ENCODE measurements around the gene PTH2.
A peak's percentile ranks its signal among the peaks of the same experiment; 100 is the strongest.

PTH2 gene

DNA sequence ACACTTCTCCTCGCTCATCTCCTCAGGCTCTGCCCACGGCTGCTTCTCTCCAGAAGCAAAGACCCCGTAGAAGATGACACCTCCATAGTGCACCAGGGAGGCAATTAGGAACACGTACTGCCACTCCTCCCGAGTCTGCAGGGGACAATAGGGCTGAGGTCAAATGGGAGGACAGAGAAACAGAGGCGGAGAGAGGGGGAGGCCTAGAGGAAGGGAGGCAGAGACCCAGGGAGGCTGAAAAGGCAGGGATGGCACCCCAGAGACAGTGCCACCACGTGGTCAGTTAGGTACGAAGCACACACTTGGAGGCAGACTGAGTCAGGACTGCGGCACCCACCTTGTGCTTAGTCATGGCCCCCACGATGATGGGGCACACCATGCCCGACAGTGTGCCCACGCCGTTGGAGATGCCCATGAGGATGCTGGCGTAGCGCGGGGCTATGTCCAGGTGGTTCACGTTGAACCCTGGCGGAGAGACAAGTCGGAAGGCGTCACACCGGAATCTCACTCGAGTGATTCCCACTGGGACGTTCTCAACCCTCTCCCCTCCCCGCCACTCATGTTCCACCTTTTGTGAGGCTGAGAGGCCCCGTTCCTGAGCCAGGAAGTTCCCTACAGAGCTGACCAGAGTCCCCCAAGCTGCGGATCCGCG, 7.6 kb upstream of the PTH2 start:
- no peak for DNase-seq

DNA sequence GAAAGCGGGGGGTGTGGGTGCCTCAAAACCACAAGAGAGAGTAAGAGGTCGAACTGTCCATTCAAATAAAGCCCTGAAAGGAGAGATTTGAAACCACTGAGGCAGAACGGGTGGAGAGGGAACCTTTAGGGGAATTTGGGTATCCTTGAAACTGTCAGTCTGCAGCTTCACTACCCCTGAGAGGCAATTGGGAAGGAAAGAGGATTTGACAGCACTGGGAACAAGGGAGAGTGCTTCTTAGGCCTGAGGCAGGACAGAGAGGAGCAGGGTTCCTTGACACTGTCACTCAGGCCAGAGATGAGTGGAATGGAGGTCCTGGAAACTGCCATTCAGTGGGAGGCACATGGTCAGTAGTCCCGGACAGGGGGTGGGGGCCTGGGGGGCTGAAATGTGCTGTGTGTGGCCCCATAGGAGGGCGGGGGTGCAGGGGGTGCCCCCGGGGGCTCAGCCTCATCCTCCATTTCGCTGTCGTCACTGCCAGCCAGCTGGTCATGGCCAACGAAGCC, 7.0 kb upstream of the PTH2 start:
- DNase-seq: no peak

DNA sequence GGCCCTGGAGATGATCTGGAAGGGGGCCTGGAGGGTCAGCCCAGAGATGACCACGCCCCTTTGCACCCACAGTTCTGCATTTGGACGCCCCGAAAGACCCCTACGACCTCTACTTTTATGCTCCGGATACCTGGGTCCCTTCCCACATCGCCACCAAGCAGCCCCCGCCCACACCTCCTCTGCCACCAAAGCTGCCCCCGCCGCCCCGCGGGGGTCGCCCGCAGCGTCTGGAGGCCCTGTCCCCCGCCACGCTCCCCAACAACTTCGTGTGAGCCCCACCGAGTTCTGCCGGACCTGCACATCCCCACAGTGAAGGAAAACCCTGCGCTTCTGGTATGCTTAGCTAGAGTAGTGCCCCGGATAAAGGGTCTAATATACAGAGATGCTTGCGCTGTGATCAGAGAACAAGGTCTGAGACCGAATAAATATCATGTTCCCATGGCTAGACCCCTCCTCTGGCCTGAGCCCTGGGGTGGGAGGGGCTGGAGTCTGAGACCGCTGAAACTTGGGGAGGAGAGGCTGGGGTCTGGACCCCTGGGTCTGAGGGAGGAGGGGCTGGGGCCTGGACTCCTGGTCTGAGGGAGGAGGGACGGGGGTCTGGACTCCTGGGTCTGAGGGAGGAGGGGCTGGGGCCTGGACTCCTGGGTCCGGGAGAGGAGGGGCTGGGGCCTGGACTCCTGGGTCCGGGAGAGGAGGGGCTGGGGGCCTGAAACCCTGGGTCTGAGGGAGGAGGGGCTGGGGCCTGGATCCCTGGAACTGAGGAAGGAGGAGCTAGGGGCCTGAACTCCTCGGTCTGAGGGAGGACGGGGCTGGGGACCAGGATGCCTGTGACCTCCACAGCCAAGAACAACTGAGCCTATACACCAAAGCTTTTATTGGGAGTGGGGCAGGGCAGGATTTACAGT, 5.6 kb upstream of the PTH2 start:
- no peak for DNase-seq

DNA sequence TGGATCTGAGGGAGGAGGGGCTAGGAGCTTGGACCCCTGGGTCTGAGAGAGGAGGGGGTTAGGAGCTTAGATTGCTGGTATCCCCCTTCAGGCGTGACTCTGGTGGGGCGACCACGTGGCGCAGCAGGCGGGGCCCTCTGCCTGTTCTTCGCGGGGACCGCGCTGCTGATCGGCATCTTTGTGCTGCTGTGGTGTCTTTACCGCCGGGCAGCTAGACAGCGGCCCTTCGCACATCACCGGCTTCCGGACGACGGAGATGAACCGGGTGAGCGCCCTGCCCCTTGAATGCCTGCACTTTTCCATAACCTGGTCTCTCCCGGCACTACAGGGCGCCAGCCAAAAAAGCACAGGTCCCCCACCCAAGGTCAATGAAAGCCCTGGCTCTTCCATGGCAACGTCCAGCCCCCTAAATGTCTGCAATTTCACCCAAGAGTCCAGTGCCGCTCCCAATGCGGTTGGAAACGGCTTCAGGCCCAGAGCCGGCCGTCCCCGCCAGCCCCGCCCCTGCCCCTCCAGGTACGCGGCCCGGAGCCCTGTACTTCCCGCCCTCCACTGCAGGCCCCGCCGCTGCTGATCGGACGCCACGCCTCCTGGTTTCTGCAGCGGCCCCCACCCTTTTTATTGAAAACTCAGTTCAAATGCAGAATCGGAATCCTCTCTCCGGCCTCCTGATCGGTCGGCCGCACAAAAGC, 4.8 kb upstream of the PTH2 start:
- DNase-seq: no peak

DNA sequence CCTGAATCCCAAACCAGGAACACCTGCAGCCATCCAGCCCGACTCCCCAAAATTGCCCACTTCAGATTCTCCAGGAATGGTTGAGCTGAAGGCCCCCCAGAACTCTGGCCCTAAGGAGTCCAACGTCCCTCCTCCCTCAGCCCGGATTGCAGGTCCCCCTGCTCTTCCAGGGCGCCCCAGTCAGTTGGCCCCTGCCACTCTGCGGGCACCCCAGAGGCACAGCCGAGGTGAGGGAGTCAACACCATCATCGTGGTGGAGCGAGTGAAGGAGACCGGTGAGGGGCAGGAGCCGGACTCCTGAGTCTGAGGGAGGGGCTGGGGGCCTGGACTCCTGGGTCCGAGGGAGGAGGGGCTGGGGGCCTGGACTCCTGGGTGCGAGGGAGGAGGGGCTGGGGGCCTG, 4.1 kb upstream of the PTH2 start:
- DNase-seq: no peak

DNA sequence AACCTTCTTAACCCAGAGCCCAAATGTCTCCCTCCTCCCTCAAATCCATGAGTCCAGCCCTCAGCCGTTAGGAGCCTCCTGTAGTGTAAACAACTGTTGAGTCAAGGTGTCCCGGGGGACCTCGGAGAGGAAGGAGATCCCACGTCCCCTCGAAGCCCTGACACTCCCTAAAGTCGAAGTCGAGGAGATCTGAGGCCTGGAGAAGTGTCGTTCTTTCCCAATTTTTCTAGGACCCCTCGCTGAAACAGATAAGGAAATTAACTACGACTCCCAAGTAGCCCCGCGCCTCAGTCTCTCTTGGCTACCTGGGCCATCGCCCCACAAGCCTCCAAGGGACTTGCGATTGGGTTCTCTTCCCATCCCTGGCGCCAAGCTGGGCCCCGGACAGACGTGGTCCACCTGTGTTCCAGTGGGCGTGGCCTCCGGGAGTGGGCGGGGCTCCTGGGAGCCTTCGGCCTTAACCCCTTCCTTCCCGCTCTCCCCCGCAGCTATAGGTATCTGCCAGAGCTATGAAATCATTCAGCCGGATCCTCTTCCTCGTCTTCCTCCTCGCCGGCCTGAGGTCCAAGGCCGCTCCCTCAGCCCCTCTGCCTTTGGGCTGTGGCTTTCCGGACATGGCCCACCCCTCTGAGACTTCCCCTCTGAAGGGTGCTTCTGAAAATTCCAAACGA, 2.8 kb upstream of the PTH2 start:
- DNase-seq: no peak

DNA sequence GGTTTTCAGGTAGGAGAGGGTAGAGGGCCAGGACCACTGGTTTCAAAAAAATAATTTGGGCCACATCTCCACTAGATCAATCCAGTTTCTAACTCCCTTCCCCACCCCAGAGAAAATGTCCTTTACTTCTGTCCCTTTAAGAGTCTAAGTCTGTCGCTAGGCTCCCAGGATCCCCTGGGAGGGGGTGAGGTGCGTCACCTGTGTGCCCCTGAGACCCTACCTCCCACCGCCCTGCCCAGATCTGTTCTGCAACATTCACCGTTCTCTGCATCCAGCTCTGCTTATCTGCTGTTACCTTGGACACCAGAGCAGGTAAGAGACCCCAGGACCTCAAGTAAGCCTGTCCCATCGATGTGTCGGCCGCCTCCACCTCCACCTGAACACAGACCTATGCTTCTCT, 1.9 kb upstream of the PTH2 start, which contains the start of gene GFY:
Gene GFY, plus strand, starts transcription at position 211 of the 400 bp plus-strand sequence. CDS start 1,043 bp downstream, outside the sequence.
- DNase-seq: no peak

DNA sequence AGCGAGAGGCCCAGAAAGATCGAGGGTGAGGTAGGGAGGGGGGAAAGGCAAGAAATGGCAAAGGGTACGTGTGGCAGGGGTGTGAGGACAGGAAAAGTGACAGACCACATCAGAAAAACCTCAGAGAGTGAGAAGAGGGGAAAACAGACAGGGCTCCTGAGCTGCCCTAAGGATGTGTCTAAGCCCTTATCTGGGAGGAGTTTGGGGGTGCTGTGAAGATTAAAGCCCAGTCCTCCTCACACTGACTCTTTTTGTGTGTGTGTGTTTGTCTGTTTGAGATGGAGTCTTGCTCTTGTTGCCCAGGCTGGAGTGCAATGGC, 703 bp upstream of the PTH2 start:
- no peak for DNase-seq

DNA sequence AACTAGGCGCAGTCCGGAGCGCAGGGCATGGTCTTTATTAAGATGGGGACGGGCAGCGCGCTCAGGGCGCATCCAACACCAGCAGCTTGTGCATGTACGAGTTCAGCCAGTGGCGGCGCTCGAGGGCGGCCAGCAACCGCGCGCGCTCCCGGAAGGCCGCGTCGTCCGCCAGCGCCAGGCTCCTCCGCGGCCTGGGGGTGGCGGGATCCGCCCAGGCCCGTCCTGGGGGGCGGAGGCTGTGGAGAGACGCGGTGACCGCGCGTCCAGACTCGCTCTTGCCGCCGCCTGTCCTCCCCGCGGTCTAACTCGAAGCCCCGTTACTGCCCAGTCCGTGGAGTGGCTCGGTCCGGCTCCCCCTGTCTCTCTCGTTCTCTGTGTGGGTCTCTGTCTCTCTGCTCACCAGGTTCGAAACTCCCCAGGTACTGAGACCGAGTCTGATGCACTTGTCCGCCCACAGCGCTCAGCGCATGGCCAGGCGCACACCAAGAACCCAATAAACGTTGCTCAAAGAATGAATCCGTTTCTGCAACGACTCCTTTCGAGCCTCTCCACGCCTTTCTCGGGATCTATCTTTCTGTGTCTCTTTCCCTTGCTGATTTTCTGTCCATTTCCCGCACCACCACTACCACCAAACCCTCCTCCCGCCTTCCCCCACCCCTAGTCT, 702 bp downstream of the PTH2 start:
- DNase-seq: peak; percentile 89

DNA sequence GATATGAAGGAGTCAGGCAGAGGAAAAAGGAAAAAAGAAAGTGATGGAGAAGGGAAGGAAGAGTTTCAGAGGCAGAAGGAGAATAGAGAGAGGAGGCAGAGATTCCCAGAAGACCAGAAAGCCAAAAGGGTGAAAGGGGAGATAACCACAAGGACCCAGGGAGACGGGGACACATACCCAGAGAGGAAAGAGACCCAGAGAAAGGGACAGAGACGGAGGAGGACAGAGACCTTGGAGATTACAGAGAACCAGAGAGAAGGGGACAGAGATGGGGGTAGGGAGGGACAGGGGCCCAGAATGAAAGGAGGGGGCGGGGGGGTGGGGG, 1.4 kb downstream of the PTH2 start:
- no peak for DNase-seq

DNA sequence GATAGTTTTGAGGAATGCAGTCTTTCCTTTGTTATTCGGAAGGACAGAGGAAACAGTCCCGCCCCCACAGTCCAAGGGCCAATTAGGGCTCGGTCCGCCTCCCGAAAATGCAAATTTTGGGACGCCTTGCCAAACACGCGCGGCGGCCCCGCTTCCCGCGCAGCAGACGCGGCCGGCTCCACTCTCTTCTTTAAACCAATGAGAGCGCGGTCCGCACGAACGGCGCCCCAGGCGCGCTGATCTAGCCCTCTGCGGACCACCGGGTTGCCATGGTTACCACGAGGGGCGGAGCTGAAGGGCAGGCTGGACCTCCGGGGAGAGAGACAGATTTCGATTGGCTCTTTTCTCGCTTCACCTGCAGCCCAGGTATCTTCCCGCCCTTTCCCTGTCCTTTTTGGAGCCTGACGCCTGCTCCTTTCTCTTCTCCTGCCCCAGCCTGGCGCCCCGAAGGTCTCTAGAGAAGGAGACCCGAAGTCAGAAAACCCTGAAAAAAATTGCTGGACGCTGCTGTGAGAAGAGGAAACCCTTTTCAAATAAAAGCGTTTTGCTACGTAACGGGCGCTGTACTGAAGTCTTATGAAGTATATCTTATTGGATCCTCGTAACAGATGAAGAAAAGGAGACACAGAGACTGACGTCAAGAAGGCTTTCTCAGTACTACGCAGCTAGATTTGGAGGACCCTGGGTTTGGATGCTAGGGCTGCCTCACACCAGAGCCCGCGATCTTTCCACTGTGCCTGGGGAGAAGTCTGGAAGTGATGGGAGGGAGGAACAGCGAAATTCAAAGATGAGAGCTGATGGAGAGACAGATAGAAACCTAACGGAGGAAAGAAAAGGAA, 2.0 kb downstream of the PTH2 start:
- DNase-seq: peak; percentile 86

DNA sequence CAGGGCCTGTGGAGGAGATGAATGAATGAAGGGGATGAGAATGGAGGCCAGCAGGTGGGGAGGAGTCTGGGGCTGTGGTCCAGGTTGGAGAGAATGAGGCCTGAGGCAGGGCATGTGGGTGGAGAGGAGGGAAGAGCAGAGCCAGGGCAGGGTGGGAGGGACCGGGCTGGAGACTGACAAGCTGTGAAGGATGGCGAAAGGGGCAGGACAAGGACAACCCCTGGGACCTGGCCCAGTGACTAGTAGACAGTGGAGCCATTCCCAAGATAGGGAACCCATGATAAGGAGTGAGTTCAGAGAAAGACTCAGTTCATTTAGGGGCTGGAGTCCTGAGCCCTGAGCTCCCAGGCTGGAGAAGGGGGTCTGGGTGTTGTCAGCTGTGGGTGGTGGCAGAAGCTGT, 3.0 kb downstream of the PTH2 start:
- no peak for DNase-seq

DNA sequence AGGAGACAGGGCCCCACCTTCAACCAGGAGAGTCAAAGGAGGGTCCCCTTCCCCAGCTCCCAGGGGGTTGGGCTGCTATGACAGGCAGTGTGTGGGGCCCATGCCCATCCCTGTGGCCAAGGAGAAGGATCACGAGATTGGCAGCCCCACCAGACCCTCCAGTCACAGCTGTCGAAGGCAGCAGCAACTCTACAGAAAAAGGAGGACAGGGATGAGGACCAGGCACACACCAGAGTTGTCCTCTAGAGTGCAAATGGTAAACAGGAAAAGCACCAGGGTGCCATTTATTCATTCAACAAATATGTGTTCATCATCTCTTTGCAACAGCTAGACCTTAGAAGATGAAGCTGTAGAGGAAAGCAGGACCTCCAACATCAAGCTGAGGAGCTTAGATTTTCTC, 4.1 kb downstream of the PTH2 start:
- DNase-seq: no peak

DNA sequence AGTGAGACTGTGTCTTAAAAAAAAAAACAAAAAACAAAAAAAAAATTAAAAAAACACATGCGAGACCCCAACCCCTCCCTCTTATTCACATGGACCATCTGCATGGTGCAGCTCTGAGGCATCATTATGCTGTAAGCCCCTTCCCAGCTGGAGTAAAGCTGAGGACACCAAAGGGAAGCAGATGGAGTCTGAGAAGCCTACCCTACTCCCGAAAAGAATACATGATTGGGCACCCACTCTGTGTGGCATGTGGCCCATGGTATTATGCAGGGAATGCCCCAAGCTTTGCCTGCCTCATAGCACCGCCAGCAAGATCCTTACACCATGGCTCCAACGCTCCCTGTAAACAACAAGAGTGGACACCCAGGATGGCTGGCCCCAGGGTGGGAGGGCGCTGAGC, 4.7 kb downstream of the PTH2 start:
- no peak for DNase-seq

DNA sequence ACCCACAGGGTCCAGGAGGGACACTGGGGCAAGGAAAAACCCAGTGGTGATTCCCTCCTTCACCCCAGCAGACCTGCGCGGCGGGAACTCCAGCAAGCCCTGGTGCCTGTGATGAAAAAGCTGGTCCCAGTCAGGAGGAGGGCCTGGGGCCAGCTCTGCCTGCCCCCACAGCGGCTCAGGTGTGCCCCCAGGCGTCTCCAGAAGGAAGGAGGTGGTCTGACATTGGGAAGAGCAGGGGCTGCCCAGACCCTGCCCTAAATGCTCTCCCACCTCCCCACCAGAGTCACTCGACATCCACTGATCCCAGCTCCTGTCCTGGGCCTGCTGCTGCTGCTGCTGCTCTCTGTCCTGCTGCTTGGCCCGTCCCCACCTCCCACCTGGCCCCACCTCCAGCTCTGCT, 6.2 kb downstream of the PTH2 start:
- no peak for DNase-seq

DNA sequence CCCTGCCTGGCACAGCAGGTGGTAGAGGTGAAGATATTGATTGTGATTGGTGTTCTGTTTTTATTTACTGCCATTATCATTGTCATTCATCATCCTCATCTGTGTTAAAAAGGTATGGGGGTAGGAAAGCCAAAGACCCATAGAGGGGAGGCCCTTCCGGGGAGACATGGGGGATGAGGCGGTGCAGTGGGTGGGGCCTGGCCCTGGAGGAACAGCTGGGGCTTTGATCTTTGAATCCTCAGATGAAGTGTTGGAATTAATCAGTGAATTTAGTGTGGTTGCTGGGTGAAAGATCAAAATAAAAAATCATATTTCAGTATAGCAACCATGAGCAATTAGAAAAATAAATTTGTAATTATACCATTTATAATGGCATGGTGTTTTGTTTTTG, 7.4 kb downstream of the PTH2 start:
- DNase-seq: no peak

DNA sequence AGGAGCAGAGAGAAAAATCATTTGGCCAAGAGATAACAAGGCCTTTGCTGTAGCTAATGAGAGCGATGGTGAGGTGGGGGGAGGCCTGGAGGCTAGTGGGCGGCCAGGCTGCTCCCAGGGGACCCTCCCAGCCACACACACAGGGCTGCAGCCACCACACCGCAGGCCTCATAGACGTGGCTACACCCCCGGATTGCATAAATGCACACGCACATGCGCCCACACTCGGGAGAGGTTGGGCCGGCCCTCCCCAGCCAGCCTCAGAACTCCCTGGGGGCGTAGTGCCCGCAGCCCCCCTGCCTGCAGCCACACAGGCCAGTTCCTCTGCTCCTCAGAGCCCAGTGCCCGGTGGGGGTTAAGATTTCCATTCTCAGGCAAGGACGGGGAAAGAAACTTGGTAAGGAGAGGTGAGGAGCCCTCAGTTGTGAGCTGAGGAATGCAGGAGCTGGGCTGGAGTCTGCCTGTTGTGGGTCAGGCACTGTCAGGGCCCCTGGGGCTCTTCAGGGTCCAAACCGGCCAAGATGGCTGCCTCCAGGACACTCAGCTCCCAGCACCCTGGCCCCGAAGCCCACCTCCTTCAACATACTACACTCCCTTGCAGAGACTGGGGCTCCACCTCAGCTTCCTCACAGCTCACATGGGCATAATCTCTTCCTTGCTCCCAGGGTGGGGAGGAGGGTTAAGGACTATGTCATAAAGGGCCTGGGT, 8.0 kb downstream of the PTH2 start:
- no peak for DNase-seq

DNA sequence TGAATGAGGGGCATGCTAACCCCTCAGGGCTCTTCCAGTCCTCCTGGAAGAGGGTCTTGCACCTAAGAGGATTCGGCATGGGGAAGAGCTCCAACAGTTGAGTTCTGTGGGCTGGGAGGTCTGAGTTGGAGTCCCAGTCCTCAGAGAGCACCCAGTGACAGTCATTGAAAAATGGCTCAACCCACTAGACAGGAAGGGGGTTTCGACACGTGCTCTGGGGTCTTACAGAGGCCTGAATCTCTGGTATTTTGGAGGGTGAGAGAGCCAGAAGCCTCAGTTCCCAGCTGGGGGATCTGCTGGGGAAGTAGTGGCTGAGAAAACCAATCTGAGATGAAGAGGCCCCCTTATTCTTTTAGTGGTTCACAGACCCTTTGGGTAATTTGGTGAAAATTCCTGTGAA, 9.0 kb downstream of the PTH2 start:
- no peak for DNase-seq

DNA sequence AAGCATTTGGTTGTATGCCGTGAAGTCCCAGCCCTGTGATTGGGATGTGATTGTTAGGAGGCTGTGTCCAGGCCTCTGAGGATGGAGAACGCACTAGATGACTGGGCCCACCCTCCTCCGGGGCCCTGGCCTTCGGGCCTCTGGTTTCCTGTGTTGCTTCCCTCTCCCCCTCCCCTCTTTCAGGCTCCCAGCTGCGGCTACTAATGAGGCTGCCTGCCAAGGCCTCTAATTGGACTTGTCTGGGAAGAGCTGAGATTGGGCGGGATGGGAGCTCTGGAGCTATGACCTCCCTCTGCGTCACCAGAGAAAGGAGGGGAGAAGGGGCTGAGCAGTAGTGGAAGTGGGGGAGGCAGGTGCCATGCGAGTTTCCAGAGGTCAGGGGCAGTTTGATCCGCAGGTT, 9.9 kb downstream of the PTH2 start:
- peak; percentile 89 for DNase-seq

DNA sequence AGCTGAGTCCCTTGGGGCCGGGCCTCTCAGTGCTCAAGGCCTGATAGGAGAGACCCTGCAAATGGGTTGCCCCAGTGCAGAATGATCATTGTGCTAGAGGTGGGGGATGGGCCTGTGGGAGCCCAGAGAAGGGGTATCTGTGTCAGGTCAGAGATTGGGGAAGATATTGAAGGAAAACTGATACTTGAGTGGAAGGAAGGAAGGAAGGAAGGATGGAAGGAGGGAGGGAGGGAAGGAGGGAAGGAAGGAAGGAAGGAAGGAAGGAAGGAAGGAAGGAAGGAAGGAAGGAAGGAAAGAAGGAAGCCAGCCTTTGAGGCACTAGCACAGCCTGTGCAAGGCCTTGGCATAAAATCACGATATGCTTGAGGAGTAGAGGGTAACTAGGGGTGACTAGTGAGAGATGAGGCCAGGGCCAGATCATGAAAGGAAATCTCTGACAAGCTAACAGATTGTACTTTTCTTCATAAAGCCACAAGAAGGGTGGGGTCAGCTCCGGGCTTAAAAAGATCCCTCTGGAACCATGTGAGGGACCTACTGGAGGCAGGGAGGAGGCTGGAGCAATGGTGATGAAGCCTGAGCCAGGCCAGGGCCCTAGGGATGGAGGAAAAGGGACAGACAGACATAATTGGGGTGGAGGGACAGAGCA, 11.4 kb downstream of the PTH2 start:
- DNase-seq: no peak
